ENCODE results near the gene RAD18. TPM values are rescaled to one million over a fixed set of nuclear protein-coding genes. Genes with fewer than 3 reads are reported as not detected.

The RAD18 gene
- total and polyA plus RNA-seq, 9 donors = 2.9 to 9.2 (median 7.8) TPM

DNA sequence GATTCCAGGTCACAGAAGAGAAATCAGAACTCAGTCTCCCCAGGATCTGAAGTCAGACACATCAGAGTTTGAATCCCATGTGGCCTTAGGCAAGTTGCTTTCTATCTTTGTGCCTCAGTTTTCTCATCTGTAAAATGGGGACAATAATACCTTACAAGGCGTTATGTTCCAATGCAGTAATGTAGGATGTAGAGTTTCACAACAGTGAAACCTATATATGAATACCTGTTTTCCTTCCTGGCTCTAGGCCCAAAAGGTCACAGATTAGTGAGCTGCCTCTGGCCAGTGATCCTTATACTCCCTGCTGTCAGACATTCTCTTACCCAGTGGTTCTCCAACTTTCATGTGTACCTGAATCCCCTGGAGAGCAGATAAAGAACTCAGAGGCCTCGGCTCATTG lies 121.0 kb downstream of the RAD18 start:
- H3K36me3 ChIP-seq = no peaks in the 10 kb centered on the region
- no peak overlapping the region for H3K4me3 ChIP-seq
- TF ChIP-seq POLR2A (IDR thresholded peaks at IDR 0.05) (no peak), EP300 (IDR thresholded peaks at IDR 0.05) (no peak)
- TF ChIP-seq, protein P1, sequence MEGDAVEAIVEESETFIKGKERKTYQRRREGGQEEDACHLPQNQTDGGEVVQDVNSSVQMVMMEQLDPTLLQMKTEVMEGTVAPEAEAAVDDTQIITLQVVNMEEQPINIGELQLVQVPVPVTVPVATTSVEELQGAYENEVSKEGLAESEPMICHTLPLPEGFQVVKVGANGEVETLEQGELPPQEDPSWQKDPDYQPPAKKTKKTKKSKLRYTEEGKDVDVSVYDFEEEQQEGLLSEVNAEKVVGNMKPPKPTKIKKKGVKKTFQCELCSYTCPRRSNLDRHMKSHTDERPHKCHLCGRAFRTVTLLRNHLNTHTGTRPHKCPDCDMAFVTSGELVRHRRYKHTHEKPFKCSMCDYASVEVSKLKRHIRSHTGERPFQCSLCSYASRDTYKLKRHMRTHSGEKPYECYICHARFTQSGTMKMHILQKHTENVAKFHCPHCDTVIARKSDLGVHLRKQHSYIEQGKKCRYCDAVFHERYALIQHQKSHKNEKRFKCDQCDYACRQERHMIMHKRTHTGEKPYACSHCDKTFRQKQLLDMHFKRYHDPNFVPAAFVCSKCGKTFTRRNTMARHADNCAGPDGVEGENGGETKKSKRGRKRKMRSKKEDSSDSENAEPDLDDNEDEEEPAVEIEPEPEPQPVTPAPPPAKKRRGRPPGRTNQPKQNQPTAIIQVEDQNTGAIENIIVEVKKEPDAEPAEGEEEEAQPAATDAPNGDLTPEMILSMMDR (IDR thresholded peaks at IDR 0.05) = no peak
- 71 to 77% (median 74%) methylated on average over 2 of the region's 2 CpGs for WGBS, 3 donors
- DNase-seq = no peak
- H3K27ac ChIP-seq = no peak overlapping the region
- no peaks in the 10 kb centered on the region for H3K4me1 ChIP-seq (ENCODE audit: insufficient read depth)
- no peaks in the 10 kb centered on the region for H3K27me3 ChIP-seq
- H3K9me3 ChIP-seq = no peaks in the 10 kb centered on the region
- intact Hi-C loops (cut with DNase I) = no loop called here

DNA sequence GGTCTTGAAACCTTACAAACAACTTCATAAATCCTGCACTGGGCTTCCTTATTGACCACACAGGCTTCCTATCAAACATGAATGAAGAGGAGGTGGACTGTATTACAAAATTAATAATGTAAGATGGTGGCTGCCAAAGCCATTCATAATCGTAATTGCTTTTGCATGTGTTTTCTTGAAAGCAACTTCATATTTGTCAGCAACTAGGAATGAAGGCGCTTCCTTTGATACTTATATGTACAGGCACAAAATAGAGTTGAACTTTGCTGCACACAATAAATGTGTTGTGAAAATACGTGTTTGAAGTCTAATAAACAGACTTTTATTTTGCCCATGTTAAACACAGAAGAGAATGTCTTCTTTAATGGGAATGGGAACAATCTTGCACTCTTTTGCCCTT lies 121.8 kb downstream of the RAD18 start:
- Histone ChIP-seq H3K9me3 (no peaks in the 10 kb centered on the region), H3K27ac (no peak overlapping the region), H3K4me3 (no peak overlapping the region), H3K4me1 (ENCODE audit: insufficient read depth) (no peaks in the 10 kb centered on the region), H3K27me3 (no peaks in the 10 kb centered on the region), H3K36me3 (no peaks in the 10 kb centered on the region)
- 53 to 62% (median 59%) methylated on average over 3 of the region's 3 CpGs for WGBS, 3 donors
- no peak for TF ChIP-seq EP300 (IDR thresholded peaks at IDR 0.05)
- TF ChIP-seq, protein P1 (IDR thresholded peaks at IDR 0.05) = no peak
- no peak for TF ChIP-seq POLR2A (IDR thresholded peaks at IDR 0.05)
- intact Hi-C loops (cut with DNase I) = no loop called here
- no peak for DNase-seq

DNA sequence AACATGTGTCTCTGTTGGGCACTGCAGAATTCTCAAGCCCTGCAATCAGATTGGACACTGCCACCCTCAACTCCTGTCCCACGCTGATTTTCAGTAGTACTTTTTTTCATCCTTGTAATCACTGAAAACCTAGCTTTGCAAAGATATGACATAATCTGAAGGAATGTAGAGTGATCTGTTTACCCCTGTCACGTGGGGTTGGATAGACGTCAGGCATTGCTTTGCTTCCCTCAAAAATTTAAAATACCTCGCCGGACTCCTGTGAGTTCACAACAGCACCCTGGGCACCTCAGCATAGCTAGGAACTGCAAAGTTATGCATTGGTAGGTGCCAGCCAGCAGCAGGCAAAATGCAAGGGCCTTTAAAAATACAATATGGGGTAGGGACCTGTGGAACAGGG lies 122.7 kb downstream of the RAD18 start:
- TF ChIP-seq, protein P1 (IDR thresholded peaks at IDR 0.05) = no peak
- TF ChIP-seq EP300 (IDR thresholded peaks at IDR 0.05) = no peak
- no peak for TF ChIP-seq POLR2A (IDR thresholded peaks at IDR 0.05)
- Histone ChIP-seq H3K27ac (no peak overlapping the region), H3K27me3 (no peaks in the 10 kb centered on the region), H3K4me3 (no peak overlapping the region), H3K9me3 (no peaks in the 10 kb centered on the region), H3K4me1 (ENCODE audit: insufficient read depth) (no peaks in the 10 kb centered on the region), H3K36me3 (no peaks in the 10 kb centered on the region)
- intact Hi-C loops (cut with DNase I) = no loop called here
- DNase-seq = no peak
- WGBS, 3 donors = 53 to 73% (median 60%) methylated on average over 5 of the region's 5 CpGs

DNA sequence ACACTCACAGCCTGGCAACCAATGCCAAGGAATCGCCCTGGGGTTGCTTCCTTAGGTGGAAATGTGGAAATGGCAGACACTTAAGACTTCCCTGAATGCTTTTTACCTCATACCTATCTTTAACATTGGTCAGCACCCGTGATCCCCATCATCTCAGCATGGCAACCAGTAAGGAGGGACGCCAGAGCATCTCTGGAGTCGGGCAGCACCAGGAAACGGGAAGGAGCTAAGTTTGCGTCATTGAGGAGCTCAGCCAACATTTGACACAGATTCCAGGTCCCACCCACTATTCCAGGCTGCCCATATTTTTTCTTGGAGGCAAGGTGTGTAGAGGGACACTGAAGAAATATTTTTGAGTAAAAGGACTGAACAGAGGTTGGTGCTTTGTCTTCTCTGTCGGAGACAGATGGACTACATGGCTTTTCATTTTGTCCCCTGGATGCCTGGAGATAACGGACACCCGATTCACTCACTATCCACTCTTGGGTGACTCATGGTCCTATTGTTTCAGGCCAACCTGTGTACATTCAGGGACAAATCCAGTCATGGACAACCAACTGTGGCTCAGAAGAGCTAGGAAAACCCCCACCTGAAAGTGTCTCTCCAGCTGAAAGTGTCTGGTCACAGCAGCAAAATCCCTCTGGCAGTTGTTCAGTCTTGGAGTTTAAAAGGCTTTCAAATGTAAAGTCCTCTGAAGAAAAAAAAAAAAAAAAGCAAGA lies 123.5 kb downstream of the RAD18 start:
- Histone ChIP-seq H3K36me3 (no peaks in the 10 kb centered on the region), H3K4me3 (no peak overlapping the region), H3K27me3 (no peaks in the 10 kb centered on the region), H3K9me3 (no peaks in the 10 kb centered on the region), H3K4me1 (ENCODE audit: insufficient read depth) (no peaks in the 10 kb centered on the region), H3K27ac (no peak overlapping the region)
- WGBS, 3 donors = 85 to 90% (median 89%) methylated on average over 9 of the region's 9 CpGs
- no peak for TF ChIP-seq POLR2A (IDR thresholded peaks at IDR 0.05)
- no peak for TF ChIP-seq EP300 (IDR thresholded peaks at IDR 0.05)
- TF ChIP-seq, protein P1 (IDR thresholded peaks at IDR 0.05) = no peak
- intact Hi-C loops (cut with DNase I) = no loop called here
- no peak for DNase-seq

All from ovary (tissue), 9 donors.